HL-60/S4 treated with phorbol 12-myristate 13-acetate at 8.2 ng/mL for 4 days and 3 days (cell line): ENCODE results near the gene LDLRAD1.
"Not testable (repeated sequence)": the region's sequence is repeated elsewhere in the genome, so short reads cannot be mapped to it uniquely, and the experiment has no call there.

Source experiments
- in situ Hi-C: fragments of 300-500 bp; cut with MboI; formaldehyde crosslinking; loops from 2 replicates; pipeline ENCODE4 v1.15.0; 2022; ENCODE audit warnings: low sequenced_read_pairs

The LDLRAD1 gene

GRCh38 chr1:53995683-53996082 lies 22.3 kb downstream of the LDLRAD1 start:
- in situ Hi-C loops = no loop called here

- in situ Hi-C loops = not testable (repeated sequence)
These were observed 23.5 kb downstream of the LDLRAD1 start for GRCh38 chr1:53994516-53994915.

- in situ Hi-C loops = no loop called here
These were observed 25.7 kb downstream of the LDLRAD1 start for GRCh38 chr1:53992085-53992874.

GRCh38 chr1:53987880-53988279 lies 30.1 kb downstream of the LDLRAD1 start:
- in situ Hi-C loops = no loop called here

GRCh38 chr1:53986458-53986857 lies 31.5 kb downstream of the LDLRAD1 start:
- in situ Hi-C loops = no loop called here

GRCh38 chr1:53984726-53985125 lies 33.3 kb downstream of the LDLRAD1 start:
- in situ Hi-C loops = no loop called here

GRCh38 chr1:53982763-53983104 lies 35.3 kb downstream of the LDLRAD1 start:
- in situ Hi-C loops = no loop called here

GRCh38 chr1:53982034-53982762 lies 35.8 kb downstream of the LDLRAD1 start:
- in situ Hi-C loops = no loop called here

GRCh38 chr1:53981220-53981619 lies 36.8 kb downstream of the LDLRAD1 start:
- in situ Hi-C loops = no loop called here

GRCh38 chr1:53979712-53980450 lies 38.1 kb downstream of the LDLRAD1 start:
- in situ Hi-C loops = no loop called here

- in situ Hi-C loops = no loop called here
These were observed 42.1 kb downstream of the LDLRAD1 start for GRCh38 chr1:53975861-53976260.

GRCh38 chr1:53971718-53972117 lies 46.3 kb downstream of the LDLRAD1 start:
- in situ Hi-C loops = loop anchor here (25.0 kb wide), 1 partner anchor 109 kb away; no protein-coding TSS in a partner anchor

- in situ Hi-C loops = loop anchor here (25.0 kb wide), 1 partner anchor 107 kb away; no protein-coding TSS in a partner anchor
These were observed 48.7 kb downstream of the LDLRAD1 start for GRCh38 chr1:53969323-53969722.

- in situ Hi-C loops = loop anchor here (25.0 kb wide), 1 partner anchor 106 kb away; no protein-coding TSS in a partner anchor
These were observed 49.9 kb downstream of the LDLRAD1 start for GRCh38 chr1:53968125-53968513.

- in situ Hi-C loops = loop anchor here (25.0 kb wide), 1 partner anchor 105 kb away; no protein-coding TSS in a partner anchor
These were observed 50.4 kb downstream of the LDLRAD1 start for GRCh38 chr1:53967409-53968124.

GRCh38 chr1:53966794-53967193 lies 51.2 kb downstream of the LDLRAD1 start:
- in situ Hi-C loops = loop anchor here (25.0 kb wide), 1 partner anchor 104 kb away; no protein-coding TSS in a partner anchor

- in situ Hi-C loops = loop anchor here (25.0 kb wide), 1 partner anchor 102 kb away; no protein-coding TSS in a partner anchor
These were observed 53.9 kb downstream of the LDLRAD1 start for GRCh38 chr1:53964109-53964508.

- in situ Hi-C loops = loop anchor here (25.0 kb wide), 1 partner anchor 101 kb away; no protein-coding TSS in a partner anchor
These were observed 54.5 kb downstream of the LDLRAD1 start for GRCh38 chr1:53963460-53963859.

- in situ Hi-C loops = loop anchor here (25.0 kb wide), 1 partner anchor 100 kb away; no protein-coding TSS in a partner anchor
These were observed 55.6 kb downstream of the LDLRAD1 start for GRCh38 chr1:53962395-53962794.

GRCh38 chr1:53959664-53960250 lies 58.2 kb downstream of the LDLRAD1 start:
- in situ Hi-C loops = loop anchor here (25.0 kb wide), 1 partner anchor 97 kb away; no protein-coding TSS in a partner anchor
